KG1 (cell line): ENCODE measurements around the gene NELL2.
"Not testable (repeated sequence)": the region's sequence is repeated elsewhere in the genome, so short reads cannot be mapped to it uniquely, and the experiment has no call there.

Source experiments
- DNase-seq: peaks from one replicate; lab custom pipeline; 2025; lab: John Stamatoyannopoulos, UW

The NELL2 gene

DNA sequence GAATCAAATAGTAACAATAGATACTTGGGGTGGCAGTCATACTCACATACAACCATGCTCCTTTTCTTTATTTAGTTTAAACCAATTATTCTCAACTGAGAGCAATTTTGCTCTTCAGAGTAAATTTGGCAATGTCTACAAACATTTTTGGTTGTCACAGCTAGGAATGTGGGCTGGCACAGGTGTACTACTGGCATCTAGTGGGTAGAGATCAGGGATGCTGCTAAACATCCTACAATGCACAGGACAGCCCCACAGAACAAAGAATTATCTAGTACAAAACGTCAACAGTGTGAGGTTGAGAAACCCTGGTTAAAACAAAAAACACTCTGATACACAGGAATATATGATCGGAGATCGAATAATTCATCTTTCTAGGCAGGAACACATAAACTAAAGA, 186.5 kb downstream of the NELL2 start:
- DNase-seq = no peak

GRCh38 chr12:44686821-44687432, 189.2 kb downstream of the NELL2 start:
- not testable (repeated sequence) for DNase-seq

DNA sequence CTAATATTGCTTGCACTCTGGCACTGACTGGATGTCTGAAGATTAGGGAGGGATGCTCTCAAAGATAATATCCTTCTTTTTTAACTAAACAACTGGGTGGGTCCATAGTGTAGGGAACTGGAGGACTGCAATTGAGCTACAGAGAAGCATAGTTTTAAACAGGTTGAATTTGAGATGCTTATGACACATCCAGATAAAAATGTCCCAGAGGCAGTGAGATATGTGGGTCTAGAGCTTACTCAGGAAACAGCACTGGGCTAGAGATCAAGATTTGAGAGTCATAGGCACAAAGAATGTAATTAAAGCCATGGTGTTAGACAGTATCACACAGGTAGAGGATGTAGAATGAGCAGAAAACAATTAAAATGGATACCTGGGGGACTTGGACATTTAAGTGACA, 198.4 kb downstream of the NELL2 start:
- no peak for DNase-seq

DNA sequence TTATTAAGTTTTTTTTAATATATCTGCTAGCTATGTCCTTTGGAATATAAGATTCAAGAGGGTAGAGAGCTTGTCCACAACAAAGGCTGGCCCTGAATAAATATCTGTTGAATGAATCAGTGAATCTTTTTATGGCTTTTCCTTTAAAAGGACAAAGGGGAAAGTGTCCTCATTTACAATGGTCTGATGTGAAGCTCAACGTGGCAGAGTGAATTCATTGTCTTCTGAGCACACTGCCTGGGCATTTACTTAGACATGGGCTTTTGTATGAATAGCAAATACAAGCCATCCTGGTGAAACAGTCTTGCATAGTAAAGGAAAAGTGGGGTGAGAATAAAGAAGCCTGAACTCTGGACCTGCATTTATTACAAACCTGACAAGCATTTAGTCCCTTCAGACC, 201.2 kb downstream of the NELL2 start:
- no peak for DNase-seq

DNA sequence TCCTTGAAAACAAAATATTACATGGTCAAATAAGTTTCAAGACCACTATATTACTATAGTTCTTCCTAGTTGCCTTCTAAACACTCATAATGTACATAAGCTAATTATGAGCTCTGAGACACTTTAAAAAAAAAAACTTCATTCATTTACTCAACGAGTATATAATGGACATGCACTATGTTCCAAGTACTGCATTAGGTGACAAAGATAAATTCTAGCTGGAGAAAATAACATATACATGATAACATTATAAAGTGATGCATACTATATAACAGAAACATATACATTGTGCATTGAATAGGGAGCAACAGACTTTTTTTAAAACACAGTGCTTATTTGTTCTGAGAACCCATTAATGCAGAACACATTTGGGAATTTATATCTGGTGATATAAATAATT, 202.3 kb downstream of the NELL2 start:
- no peak for DNase-seq

DNA sequence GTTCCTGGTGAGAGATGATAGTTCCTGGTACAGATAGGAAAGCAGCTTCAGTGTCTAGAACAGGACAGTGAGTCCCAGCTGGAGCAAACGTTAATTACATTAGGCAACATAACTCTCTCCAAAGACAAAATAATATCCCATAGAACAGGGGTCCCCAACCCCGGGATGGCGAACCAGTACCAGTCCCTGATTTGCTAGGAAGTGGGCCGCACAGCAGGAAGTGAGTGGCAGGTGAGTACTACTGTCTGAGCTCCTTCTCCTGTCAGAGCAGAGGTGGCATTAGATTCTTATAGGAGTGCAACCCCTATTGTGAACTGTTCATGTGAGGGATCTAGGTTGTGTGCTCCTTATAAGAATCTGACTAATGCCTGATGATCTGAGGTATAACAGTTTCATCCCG, 204.1 kb downstream of the NELL2 start:
- no peak for DNase-seq

GRCh38 chr12:44668443-44668842, 207.7 kb downstream of the NELL2 start:
- DNase-seq = no peak

DNA sequence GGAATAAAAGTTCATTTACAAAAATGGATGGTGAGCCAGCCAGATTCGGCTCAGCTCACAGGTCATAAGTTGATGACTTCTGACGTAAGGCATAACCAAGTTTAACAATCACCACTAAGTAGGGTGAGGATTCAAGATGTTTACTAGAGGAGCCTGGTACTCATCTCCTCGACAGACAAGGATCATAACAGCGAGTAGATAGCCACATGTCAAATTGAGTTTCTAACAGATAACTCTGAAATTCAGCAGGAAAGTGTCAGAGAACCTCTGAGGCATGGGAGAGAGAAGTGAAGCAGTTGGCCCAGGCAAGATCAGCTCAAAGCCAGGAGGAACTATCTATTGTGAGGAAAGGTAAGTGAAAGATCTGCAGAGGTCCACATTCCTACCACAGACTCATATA, 208.7 kb downstream of the NELL2 start:
- DNase-seq = no peak

GRCh38 chr12:44663291-44663690, 212.8 kb downstream of the NELL2 start:
- DNase-seq = no peak

DNA sequence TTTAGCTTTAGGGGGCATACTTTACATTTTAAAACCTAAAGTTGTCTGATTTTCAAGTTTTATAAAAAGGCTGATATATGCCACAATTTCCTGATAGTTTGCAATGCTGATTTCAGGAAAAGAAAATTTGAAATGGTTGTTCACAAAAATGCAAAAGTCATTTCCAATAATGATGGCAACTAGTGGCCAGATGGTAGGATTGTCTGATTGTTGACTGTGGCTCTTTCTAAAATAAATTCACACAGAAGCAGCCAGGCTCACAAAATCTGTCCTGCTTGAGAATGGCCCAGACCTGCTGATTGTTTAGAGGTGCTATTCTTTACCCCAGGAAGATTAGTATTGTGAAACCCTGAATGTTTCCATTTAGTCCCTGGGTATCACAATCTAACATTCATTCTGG, 220.3 kb downstream of the NELL2 start:
- DNase-seq = no peak

GRCh38 chr12:44654646-44655639, 221.2 kb downstream of the NELL2 start:
- no peak for DNase-seq

DNA sequence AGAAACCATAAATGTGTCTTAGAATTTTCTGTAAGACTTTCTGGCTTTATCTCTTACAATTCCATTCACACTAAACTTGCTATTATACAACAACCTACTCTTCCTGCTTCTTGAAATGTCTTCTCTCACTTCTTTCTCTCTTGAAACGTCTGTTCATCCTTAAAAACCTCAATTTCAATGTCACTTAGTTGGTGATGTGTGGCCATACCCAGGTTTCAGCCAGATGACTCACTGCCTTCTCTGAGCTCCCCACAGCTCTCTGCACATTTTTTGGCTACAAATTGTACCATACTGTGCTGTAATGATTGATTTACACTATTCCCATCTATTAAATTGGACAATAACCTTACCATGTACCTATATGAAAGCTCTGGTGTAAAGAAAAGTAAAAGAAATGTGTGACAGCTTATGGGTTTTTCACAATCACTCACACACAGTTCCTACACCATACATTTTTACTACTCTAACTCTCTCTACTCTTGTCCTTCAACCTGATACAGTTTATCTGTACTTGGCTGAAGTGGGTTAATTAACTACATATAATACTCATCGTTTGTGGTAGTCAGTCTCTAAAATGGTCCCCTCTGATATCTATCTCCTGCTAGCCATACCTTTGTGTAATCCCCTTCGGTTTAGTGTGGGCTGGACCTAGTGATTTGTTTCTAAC, 222.1 kb downstream of the NELL2 start:
- no peak for DNase-seq

DNA sequence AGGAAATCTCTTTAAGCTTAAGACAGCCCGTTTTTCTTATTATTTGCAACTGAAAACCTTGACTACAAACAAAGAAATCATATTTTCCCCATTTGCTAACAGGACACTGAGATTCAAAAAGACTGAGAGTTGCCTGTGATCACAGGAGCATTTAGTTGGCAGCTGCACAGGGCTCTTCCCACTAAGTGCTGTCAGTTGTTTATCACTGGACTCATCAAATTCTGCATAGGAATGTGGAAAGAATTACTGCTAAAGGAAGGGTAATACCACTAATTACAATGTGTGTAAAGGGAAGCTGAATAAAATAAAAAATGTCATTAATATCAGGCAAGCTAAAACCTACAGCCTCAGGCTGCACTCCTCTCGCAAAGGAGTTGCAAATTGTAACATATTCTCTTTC, 226.4 kb downstream of the NELL2 start:
- no peak for DNase-seq

GRCh38 chr12:44647917-44648690, 228.0 kb downstream of the NELL2 start:
- DNase-seq = no peak

GRCh38 chr12:44640427-44641190, 235.5 kb downstream of the NELL2 start:
- no peak for DNase-seq

DNA sequence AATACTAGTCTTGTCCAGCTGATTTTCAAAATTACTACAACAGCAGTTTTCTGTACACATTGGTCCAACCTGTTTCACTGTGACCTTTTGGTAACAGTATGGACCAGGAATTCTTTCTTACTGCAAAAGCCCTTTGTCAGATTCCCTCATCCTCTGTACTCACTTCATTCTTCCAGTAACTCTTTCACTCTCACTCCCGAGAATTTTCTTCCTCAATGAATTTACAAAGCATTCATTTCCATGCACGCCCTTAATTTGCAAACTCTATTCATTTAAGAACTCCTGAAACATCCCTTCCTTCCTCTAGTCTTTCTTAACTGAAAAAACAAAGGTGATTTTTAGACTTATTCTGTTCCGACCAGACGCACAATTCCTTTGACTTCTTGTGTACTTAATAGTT, 238.2 kb downstream of the NELL2 start:
- no peak for DNase-seq

DNA sequence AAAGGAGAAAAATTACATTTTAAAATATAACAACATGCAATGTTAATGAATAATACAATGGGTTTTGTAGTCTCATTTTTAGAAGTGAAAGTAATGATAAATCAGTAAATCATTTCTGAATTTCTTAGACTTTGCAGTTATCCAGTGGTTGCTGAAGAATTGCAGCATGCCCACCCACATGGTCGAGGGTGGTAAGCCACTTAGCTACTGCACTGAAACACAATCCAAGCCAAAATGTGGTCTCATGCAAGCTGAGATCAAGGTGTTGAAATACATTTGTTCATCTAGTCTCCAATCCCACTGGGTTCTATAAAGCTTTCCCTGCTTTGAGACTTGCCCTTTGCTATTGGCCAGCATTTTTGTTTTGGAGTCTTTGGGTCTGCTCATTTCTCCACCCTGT, 247.9 kb downstream of the NELL2 start:
- DNase-seq = no peak

DNA sequence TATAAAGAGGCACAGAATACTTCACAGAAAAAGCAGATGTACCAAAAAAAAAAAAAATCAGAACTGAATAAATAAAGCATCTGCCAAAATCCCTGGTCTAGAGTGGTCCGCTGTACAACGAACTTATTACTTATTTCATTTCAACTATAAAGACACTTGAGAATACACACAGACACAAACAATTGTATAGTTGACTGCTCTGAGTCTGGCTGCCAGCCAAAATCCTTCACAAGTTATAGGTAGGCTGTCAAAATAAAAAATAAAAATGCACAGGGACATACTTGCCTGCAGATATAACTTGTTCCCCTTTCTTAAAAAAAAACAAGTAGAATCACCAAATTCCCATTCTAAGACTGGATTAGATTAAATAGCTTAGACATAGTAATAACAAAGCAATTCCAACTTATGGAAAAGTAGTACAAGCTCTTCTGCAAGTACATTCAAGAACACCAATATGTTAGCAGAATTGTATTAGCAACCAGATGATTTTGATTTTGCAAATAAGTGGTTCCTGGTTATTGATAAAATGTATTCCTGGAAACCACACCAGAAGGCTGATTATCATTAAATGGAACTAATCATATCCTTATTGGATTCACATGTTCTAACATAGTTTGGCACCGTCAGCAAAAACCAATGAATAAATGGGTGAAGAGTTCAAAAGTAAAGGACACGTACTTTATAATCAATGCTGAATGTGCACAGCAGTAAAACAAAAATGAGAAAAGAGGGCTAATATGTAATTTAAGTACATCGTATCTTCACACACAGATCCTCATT, 248.5 kb downstream of the NELL2 start:
- no peak for DNase-seq

- DNase-seq = no peak
Observed at GRCh38 chr12:44626883-44627282, 249.2 kb downstream of the NELL2 start.

GRCh38 chr12:44618946-44619345, 257.2 kb downstream of the NELL2 start:
- no peak for DNase-seq

- no peak for DNase-seq
Observed at GRCh38 chr12:44616402-44616801, 259.7 kb downstream of the NELL2 start.
